Stimulated activated CD8-positive, alpha-beta memory T cell treated with anti-CD3 and anti-CD28 coated beads, Interleukin-4, amount 100 ng/mL, for 48 hours (primary cell): ENCODE data around the gene FHDC1.

Source experiments
- DNase-seq: peaks from one replicate; pipeline ENCODE4 v3.0.0-alpha.2; 2020

Gene FHDC1

DNA sequence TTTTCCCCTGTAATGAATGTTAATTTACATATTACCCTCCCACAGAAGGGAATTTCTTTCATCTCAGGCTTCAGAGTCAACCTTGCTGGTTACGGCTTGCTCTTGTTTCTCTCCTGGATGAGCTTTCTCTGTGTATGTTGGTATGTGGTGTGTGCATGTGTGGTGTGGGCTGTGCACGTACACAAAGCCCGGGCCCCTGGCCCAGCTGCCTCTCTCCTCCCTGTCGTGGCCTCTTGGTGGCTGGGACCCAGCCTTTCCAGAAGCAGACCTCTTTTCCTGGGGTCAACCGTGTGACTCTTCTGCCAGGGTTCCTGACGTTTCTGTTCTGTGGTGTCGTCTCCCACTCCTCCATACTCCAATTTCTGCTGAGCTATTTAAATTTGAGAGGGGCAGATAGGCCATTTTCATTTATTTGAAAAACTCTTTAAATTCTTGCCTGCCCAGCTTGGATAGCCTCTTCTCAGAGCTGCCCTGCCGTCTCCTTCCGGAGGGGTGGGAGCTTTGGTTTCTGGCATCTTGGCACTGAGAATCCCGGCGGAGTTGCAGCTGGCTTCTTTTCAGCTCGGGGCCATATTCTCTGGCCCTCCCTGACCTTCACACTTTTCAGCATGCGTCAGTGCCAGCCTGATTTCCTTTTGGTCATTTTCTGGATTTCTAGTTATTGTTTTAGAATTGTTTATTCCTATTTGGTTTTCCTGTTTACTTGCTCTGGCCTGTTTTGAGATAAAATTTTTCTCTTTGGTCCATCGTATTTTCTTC is 25.1 kb downstream of the FHDC1 start:
- no peak for DNase-seq

DNA sequence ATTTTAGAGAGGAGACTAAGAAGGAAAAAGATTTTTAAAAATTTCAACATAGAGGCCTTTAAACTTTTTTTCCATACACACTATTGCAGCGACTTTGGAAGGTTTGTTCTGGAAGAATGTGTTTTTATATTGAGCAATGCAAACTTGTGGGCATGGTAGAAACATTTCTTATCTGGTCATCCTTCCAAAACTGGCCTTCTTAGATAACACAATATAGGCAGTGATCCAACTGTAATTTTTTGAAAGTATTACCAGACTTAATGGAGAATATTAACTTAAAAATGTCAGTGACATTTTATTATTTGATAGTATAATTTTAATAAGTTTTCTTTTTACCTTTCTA is 25.6 kb downstream of the FHDC1 start:
- DNase-seq: no peak

DNA sequence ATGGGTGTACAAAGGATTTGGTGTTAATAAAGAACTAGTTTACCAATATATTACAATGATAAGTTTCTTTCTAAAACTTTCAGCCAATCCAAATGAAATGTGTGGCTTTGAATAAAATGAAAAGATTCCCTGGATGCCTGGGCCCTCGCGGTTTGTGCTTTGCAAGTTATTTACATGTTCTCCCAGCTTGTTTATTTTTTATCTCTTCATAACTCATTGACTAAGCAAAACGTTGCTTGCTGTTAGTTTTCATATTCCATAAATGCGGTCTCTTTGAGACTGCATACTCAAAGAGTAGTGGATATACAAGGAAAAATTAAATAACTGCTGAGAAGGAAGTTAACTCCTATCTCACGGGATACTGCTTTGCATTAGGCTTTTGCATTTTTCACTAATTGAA is 26.0 kb downstream of the FHDC1 start:
- no peak for DNase-seq

DNA sequence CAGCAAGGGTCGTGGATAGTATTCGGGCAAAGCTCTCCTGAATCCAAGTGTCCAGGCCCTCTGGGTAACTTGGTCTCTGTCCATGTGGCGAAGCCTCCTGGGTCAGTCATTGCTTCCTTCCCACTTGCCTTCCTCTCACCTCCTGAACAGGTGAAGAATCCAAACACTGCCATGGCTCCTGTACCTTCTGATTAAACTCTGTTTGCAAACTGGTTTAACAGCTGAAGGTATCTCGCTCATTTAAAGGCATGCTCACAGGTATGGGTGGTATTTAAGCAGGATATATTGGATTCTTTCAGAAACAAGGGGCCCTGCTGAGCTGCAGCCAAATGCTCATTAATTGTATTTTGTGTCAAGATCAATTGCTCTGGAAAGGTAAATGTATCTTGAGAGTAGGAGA is 28.2 kb downstream of the FHDC1 start:
- no peak for DNase-seq

DNA sequence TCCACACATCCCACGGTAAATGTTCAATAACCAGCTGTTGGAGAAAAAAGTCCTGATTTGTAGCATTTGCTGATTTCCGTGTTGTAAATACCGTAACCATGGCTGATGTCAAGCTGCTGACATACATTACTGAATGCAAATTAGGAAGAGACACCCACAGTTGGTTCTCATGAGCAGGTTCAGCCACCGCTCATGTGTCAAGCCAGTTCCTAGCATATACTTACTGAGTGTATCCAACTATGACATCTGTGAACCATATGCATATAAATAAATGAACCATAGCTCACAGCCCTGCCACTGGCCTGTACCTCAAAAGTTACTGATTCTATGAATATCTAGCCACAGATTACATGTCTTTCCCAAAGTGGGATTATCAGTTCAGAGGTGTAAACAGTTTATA is 29.5 kb downstream of the FHDC1 start:
- no peak for DNase-seq

DNA sequence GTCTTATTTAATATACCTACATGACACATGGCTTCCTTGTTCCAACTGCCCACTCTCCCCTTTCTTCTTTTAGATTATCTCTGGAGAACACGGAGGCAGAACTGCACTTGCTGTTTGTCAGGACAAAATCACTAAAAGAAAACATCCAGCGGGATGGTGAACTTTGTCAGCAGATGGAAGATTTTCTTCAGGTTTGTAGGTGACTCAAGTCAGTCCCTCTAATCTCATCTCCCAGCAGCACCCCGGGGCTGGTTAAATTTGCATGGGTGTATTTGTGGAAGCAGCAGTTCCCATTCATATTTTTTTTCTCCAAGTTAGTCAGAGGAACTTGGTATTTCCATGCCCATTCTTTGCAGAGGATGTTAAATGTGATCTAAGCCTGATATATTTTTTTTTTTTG is 31.8 kb downstream of the FHDC1 start:
- DNase-seq: no peak

DNA sequence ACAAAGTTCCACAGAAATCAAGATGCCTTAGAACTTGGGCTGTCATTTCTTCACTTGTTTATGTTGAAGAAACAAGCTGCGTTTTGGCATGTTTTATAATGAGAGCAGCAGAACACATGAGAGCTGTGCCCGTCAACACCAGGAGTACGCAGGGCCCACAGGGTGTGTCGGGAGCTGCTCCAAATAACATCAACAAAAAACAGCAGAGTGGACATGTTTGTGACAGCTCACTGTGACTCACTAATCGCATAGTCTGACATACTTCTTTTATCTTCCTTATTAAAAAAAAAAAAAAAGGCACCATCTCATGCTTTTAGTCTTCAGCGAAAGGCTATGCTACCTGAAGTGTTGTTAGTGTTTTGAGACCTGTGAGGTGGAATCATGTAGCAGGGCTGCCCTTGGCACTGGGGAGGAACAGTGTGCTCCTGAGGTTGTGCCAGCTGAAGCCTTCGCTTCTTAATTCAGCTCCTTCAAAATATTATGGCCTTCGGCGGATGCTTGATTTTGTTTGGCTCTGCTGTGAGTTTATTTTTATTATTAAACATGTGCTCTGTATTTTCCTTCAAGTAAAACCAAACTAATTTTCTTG is 32.8 kb downstream of the FHDC1 start:
- DNase-seq: no peak

DNA sequence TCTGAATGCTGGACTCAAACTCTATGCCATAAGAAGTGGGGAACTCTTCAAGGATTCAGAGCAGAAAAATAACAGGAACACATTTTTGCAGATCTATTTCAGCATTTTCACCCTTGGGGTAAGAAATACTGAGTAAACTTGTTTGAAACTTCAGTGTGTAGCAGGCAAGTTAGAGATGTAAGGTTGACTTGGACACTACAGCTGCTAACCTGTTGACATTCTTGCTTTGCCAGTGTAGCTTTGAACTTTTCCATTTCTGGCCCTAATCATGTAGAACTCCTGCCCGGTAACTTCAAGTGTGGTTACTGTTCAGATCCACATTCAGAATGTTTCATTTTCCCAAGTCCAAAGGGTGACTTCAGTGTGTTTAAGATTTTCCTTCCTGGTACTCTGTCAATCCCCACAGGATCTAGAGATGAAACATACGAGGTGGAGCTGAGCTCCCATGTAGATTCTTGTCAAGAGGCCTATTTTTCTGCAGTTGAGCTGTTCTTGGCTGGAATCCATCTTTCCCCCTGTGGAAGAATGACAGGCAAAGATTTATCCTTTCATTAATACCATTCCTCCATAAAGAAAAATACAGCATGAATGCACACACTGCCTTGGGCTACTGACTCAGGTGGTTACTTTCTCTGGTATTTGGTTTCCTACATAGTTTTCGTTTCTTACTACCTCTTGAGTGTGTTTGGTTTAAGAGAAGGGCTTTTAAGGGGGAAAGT is 34.1 kb downstream of the FHDC1 start:
- DNase-seq: no peak

DNA sequence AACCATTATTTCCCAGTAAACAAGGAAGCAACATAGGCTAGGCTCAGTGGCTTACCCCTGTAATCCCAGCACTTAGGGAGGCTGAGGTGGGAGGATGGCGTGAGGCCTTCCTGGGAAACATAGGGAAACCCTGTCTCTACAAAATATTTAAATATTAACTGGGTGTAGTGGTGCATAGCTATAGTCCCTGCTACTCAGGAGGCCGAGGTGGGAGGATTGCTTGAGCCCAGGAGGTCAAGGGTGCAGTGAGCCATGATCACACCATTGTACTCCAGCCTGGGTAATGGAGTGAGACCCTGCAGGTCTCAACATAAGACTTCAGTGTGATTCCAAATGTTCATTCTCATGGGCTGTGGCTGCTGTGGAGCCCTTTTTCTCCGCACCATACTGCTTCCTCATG is 34.9 kb downstream of the FHDC1 start:
- no peak for DNase-seq

DNA sequence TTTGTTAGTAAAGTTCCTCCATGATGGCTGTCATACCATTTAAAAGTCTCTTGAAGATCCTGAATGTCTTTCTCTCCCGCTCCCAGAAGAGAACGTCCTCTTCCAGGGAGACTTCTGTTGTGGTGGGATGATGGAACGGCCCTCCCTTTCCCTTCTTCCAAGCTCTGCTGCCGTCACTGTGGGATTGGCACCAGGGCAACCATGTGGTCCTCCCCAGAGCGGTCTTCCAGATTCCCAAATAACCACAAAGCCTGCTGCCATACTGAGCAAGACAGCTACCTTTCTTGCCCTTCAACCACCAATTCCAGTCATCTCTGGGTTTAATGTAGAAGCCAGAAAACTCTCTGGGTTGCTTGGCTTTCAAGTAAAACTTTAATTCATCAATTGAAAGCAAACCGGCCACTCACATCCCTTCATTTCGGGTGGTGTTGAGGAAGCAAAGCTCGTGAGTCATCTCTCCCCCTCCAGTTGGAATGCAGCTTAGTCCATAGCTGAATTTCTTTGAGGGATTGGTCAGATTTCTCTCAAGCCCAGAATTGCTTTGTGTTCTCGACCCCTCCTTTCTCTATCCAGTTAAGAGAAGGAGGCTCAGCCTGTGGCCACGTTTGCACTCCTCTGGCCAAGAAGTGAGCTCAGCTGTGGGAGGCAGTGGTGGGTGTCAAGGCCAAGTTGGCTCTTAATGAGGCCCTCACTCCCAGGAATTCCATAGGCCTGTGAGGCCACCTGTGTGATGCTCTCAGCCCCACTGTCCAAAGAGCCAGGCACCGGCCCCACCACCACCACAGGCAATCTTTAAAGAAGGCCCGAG is 36.9 kb downstream of the FHDC1 start:
- no peak for DNase-seq

DNA sequence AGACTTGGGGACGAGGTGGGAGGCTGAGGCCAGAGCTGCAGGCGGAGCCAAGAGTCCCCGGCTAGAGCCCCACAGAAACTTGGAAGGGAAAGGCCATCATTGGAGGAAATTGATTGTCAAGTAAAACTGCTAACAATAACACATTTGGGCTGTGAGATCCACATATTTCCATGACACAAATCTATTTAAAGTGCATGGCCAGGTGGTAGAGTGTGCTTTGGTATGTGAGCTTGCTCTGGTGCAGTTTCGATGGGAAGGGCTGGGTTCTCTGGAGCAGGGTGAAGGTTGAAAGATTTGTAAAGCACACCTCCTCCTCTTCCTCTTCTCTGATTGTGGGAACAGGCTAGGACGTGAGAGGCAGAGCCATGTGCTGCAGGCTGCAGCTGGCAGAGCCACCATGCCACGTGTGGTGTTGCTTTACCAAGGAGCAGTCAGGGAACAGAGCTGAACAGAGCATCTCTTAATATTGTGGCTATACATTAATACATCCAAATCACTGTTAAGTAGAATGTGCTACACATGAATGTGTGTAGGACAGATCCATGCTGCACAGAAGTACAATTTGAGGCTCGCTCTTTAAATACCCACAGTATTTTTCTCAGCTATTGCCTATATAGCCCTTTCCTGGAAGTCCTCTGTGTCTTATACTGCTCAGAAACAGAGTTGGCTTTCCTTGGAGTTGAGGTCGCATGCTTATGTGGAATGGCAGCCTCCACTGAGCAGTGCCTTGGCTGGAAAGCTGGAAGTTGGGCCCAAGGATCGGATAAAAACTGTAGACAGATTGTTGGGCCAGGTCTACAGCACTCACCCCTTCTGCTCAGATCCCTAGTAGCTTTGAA is 37.7 kb downstream of the FHDC1 start:
- DNase-seq: no peak

DNA sequence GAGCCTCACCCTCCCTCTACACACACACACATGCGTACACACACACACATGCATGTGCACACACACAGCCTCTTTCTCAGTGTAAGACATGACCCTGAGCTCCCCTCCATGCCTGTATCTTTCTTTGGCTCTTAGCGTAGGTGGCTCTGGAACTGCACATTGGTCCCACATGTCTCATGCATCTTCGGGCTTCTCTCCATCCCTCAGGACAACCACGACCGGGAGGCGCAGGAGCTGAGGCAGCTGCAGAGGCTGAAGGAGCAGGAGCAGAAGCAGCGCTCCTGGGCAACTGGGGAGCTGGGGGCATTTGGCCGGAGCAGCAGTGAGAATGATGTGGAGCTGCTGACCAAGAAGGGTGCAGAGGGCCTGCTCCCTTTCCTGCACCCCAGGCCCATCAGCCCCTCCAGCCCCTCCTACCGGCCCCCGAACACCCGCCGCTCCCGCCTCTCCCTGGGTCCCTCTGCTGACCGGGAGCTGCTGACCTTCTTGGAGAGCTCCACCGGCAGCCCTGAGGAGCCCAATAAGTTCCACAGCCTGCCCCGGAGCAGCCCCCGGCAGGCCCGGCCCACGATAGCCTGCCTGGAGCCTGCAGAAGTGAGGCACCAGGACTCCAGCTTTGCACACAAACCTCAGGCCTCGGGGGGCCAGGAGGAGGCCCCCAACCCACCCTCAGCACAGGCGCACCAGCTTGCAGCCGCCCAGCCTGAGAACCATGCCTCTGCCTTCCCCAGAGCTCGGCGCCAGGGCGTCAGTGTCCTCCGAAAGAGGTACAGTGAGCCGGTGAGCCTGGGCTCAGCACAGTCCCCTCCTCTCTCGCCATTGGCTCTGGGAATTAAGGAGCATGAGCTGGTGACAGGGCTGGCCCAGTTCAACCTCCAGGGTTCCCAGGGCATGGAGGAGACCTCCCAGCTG is 38.6 kb downstream of the FHDC1 start:
- DNase-seq: no peak

DNA sequence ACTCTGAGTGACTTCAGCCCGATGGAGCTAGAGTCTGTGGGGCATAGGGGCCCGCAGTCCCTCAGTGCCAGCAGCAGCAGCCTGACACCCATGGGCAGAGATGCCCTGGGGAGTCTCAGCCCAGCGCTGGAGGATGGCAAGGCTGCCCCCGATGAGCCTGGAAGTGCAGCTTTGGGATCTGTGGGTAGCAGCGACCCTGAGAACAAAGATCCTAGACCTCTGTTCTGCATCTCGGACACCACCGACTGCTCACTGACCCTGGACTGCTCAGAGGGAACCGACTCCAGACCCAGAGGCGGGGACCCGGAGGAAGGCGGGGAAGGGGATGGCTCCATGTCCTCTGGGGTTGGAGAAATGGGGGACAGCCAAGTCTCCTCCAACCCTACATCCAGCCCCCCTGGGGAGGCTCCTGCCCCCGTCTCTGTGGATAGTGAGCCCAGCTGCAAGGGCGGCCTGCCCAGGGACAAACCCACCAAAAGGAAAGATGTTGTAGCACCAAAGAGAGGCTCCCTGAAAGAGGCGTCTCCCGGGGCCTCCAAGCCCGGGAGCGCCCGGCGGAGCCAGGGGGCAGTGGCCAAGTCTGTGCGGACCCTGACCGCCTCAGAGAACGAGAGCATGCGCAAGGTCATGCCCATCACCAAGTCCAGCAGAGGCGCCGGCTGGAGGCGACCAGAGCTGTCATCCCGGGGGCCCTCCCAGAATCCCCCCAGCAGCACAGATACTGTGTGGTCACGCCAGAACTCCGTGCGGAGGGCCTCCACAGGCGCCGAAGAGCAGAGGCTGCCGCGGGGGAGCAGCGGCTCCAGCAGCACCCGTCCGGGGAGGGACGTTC is 39.5 kb downstream of the FHDC1 start:
- DNase-seq: no peak

DNA sequence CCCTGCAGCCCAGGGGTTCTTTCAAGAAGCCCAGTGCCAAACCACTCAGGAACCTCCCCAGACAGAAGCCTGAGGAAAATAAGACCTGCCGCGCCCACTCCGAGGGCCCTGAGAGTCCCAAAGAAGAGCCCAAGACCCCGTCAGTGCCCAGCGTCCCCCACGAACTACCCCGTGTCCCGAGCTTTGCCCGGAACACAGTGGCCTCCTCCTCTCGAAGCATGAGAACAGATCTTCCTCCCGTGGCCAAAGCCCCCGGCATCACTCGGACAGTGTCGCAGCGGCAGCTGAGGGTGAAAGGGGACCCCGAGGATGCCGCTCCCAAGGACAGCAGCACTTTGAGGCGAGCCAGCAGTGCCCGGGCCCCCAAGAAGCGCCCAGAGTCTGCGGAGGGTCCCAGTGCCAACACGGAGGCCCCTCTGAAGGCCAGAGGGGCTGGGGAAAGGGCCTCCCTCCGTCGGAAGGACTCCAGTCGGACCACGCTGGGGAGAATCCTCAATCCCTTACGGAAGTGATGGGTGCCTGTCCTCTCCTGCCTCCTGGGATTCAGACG is 40.2 kb downstream of the FHDC1 start:
- no peak for DNase-seq

DNA sequence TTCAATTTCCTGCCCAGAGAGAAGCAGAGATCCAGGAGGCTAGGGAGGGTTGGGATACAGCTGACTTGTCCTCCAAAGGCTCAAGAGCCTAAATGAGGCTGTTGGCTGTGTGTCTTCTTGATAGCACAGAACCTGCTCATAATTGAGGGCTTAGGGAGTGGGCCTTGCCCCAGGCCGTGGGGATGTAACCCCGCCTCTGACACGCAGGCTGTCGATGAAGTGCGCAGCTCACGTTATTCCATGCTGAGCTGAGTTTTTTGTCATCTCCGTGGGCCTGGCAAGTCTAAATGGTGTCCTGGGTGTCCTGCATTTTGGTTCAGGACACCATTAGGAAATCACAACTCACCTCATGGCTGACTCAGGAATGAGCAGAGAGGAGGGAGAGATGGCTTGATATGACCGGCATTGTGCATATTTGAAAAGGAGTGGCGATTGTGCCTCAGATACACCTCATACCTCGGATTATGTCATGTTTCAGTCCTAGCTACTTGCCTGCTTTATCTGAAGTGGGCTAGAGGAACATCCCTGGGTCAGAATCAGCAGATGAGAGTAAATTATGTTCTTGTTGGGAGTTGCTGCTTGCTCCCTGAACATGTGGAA is 43.7 kb downstream of the FHDC1 start:
- DNase-seq: no peak

DNA sequence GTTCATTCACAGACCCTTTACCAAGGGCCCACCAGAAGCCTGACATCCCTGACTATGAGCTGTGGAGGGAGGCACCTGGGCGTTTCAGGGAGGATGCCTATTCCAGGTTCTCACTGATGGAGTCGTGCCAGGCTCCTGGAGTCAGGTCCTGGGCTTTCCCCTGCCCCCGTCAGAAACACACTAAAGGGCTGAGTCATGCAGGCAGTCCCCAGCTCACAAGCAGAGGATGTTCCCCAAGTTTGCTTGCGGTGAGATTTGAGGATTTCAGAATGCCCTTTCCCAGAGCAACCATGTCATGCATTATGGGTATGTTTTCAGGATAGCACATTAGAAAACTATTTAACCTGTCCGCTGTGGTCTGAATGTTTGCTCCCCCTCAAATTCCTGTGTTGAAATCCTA is 45.2 kb downstream of the FHDC1 start:
- no peak for DNase-seq

DNA sequence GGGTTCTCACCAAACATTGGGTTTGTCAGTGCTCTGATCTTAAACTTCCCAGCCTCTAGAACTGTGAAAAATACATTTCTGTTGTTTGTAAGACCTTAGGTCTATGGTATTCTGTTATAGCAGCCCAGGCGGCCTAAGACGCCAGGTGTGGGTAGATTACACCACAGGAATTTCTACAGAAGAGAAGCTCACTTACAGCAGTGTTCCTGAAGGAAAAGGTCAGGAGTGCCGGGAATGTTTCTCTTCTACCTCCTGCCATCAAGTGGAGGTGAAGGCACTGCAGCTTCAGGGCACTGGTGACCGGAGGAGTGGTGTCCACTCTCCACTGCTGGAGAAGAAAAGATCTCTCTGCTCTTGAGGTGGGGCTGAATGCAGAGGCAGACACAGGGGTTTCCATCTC is 45.7 kb downstream of the FHDC1 start:
- no peak for DNase-seq

DNA sequence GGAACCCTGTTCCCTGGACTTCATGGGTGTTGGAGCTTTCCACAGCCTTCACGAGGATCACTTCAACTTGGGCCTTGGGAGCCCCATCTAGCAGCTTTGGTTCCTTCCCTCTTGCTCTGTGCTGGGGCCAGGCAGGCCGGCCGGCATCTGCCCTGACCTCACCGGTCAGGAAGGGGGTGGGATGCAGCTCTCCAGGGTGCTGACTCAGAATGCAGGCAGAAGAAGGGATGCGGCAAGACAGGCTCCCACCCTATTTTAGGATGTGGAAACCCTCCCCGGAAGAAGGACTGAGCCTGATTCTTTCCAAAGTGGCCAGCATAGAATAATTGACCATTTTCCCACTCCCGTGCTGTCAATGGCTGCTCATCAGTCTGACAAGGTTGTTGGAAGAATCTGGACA is 47.1 kb downstream of the FHDC1 start:
- no peak for DNase-seq

DNA sequence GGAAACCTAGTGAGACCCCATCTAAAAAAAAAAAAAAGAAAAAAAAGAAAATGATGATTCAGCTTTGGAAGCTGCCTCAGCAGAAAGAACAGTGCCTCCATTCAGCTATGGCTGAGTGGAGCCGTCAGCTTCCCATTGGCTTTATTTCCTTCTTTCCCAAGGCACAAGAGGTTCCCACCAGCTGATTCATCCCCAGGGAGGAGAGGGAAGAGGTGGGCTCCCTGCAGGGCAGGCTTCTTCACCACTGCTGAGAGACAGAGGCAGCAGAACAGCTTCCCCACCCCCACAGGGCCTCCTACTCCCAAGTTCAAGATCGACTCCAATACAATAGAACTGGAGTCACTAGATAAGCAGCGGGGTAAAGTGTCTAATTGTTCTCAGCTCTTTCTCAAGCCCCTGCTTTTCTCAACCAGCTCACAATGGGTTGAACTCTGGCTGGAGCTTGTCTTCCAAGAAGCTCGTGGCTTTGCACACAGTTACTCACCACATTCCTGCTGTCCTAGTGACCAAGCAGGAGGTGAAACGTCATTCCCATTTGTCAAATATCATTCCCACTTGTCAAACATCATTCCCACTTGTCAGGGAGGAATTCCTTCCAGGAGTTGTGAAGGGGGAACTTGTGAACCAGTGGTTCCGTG is 47.8 kb downstream of the FHDC1 start:
- DNase-seq: no peak
